K562 (cell line): ENCODE results near the gene CRADD. TPM values are rescaled to one million over a fixed set of nuclear protein-coding genes. Genes with fewer than 3 reads are reported as not detected.

Experiments used
- CC2D1A ChIP-seq: fragments of 450-650 bp; IDR thresholded peaks from 2 replicates; pipeline ENCODE4 v1.6.1; 2017; ENCODE audit warnings: mild to moderate bottlenecking
- ELF2 ChIP-seq: fragments of 250-450 bp; sonication (Bioruptor Pico); IDR thresholded peaks from 2 replicates; pipeline ENCODE4 v1.5.0; 2021; ENCODE audit warnings: mild to moderate bottlenecking
- ESRRA ChIP-seq: fragments of 450-650 bp; IDR thresholded peaks from 2 replicates; pipeline ENCODE4 v1.6.1; 2014; ENCODE audit warnings: low read depth, mild to moderate bottlenecking, moderate library complexity, borderline replicate concordance
- FOXA3 ChIP-seq, 2 experiments: fragments of 450-650 bp in 1 of 2; sonication (generic) in 1 of 2; formaldehyde crosslinking; IDR thresholded peaks in 1 of 2; conservative IDR thresholded peaks in 1 of 2; 2 replicates each; pipeline versions ENCODE4 v1.4.0 to v1.8.0; 2020 to 2022; ENCODE audit warnings: mild to moderate bottlenecking in 2 of 2, missing genetic modification reagents in 1 of 2
- NCOA1 ChIP-seq: fragments of 450-650 bp; IDR thresholded peaks from 2 replicates; pipeline ENCODE4 v1.6.1; 2016; ENCODE audit warnings: low read depth
- NCOA4 ChIP-seq: fragments of 450-650 bp; IDR thresholded peaks from 2 replicates; pipeline ENCODE4 v1.6.1; 2018; ENCODE audit warnings: mild to moderate bottlenecking; ENCODE audit not compliant: partially characterized antibody
- NR2F6 ChIP-seq: fragments of 450-650 bp; formaldehyde crosslinking; IDR thresholded peaks from 2 replicates; pipeline ENCODE4 v1.4.0; 2020; ENCODE audit warnings: mild to moderate bottlenecking
- SAFB2 ChIP-seq: fragments of 200-400 bp; formaldehyde crosslinking; IDR thresholded peaks from 2 replicates; pipeline ENCODE4 v1.6.1; 2018; ENCODE audit warnings: borderline replicate concordance, low read length, low read depth, moderate library complexity; ENCODE audit not compliant: severe bottlenecking
- SMARCA4 ChIP-seq: fragments of 450-650 bp; IDR thresholded peaks from 2 replicates; pipeline ENCODE4 v1.6.1; 2016
- TCFL5 ChIP-seq: fragments of 250-450 bp; sonication (Bioruptor Pico); conservative IDR thresholded peaks from 2 replicates; pipeline ENCODE4 v1.6.1; 2021; ENCODE audit warnings: mild to moderate bottlenecking, moderate library complexity, matching md5 sums
- TRIM24 ChIP-seq, 2 experiments: fragments of 450-650 bp; IDR thresholded peaks; 2 replicates each; pipeline ENCODE4 v1.6.1; 2016
- WHSC1 ChIP-seq: IDR thresholded peaks from one replicate; pipeline ENCODE4 v1.6.1; 2012; ENCODE audit warnings: low read length, control low read depth, inconsistent platforms
- ZSCAN32 ChIP-seq: fragments of 450-650 bp; formaldehyde crosslinking; IDR thresholded peaks from 2 replicates; pipeline ENCODE4 v1.4.0; 2020; ENCODE audit warnings: mild to moderate bottlenecking, moderate library complexity
- polyA plus RNA-seq, 8 experiments: library from polyadenylated mRNA; depleted of rRNA in 4 of 8; stranded (reverse) in 5 of 8; unstranded in 3 of 8; fragments of >200 nt; fragmentation: Nextera tagmentation in 2 of 8; fragmentation: Illumina TruSeq in 1 of 8; extraction: Ambion mirVana in 2 of 8; extraction: Trizol in 1 of 8; gene quantifications; 2 replicates each; pipeline versions ENCODE4 v1.2.1 to v1.2.3, GENCODE V29; 2011 to 2014; ENCODE audit warnings: inconsistent platforms in 1 of 8, missing spikeins in 1 of 8
- total RNA-seq, 7 experiments: library from RNA; depleted of rRNA in 6 of 7; stranded (reverse); fragments of >200 nt in 6 of 7; fragmentation: Illumina TruSeq in 2 of 7; extraction: Trizol in 2 of 7; gene quantifications; 2 replicates each; pipeline versions ENCODE4 v1.2.1 to v1.2.3, GENCODE V29; 2011 to 2021; ENCODE audit warnings: low replicate concordance in 1 of 7
- TF ChIP-seq, protein P1 (sequence below), 2 experiments: fragments of 450-650 bp in 1 of 2; sonication (generic) in 1 of 2; formaldehyde crosslinking in 1 of 2; IDR thresholded peaks in 1 of 2; conservative IDR thresholded peaks in 1 of 2; 2 replicates each; pipeline versions ENCODE4 v1.6.1 to v1.8.1; 2016 to 2023; ENCODE audit warnings: mild to moderate bottlenecking in 2 of 2, moderate library complexity in 2 of 2, inconsistent platforms in 1 of 2, missing genetic modification reagents in 1 of 2
- TF ChIP-seq, protein P2 (sequence below): fragments of 250-450 bp; sonication (Bioruptor Pico); IDR thresholded peaks from 2 replicates; pipeline ENCODE4 v1.9.0; 2021; ENCODE audit warnings: mild to moderate bottlenecking, inconsistent platforms
- TF ChIP-seq, protein P3 (sequence below): fragments of 250-450 bp; sonication (Bioruptor Pico); IDR thresholded peaks from 2 replicates; pipeline ENCODE4 v1.5.0; 2021; ENCODE audit warnings: mild to moderate bottlenecking, borderline replicate concordance
- TF ChIP-seq, protein P4 (sequence below), 2 experiments: fragments of 450-650 bp; IDR thresholded peaks; 2 replicates each; pipeline ENCODE4 v1.6.1; 2016
- TF ChIP-seq, protein P5 (sequence below), 3 experiments: IDR thresholded peaks in 2 of 3; conservative IDR thresholded peaks in 1 of 3; 2 replicates each; pipeline ENCODE4 v1.5.1; 2011 to 2012; ENCODE audit warnings: low read length in 3 of 3, mild to moderate bottlenecking in 3 of 3, control low read depth in 2 of 3, improper control_type of control experiment in 1 of 3, inconsistent platforms in 1 of 3, low read depth in 1 of 3, mixed read lengths in 1 of 3, moderate library complexity in 1 of 3; ENCODE audit not compliant: insufficient read depth in 2 of 3

CRADD gene
- total and polyA plus RNA-seq, 9 of the 15 experiments (the other 6 are each of a cell fraction or from before 2014, with no cell fraction given), result 20.5 to 41.1 (median 25.9) TPM

DNA sequence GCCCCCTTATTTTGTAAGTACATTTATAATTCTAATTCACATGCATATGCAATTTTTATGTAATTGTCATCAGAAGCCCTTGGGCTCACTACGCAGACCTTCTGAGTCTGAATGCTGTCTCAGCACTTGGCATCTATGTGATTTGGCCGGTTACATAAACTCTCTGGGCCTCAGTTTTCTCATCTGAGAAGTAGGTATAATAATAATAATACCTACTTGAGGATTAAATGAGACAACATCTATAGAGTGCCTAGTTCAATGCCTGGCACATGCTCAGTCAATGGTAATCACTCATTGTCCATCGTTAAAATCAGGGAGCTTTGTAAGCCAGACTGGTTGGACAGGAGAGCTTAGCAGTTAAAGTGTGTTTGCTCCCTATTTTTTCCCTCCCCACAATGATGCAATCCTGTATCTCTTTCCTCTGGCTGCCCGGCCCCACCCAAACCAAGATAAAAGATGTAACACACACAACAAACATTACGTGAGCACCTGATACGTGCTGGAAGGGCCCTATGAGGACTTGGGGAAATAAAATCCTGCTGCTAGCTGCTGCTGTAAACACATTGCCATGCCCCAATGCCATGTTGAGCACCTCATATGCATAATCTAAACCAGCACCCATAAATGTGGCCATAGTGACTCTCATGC is 235.0 kb downstream of the CRADD start (continued):
- TF ChIP-seq, protein P1, sequence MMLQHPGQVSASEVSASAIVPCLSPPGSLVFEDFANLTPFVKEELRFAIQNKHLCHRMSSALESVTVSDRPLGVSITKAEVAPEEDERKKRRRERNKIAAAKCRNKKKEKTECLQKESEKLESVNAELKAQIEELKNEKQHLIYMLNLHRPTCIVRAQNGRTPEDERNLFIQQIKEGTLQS (IDR thresholded peaks at IDR 0.05), result peak; percentile 98
- TF ChIP-seq, protein P1 (CRISPR knock-in tag; conservative IDR thresholded peaks at IDR 0.05), result no peak
- TF ChIP-seq, protein P2, sequence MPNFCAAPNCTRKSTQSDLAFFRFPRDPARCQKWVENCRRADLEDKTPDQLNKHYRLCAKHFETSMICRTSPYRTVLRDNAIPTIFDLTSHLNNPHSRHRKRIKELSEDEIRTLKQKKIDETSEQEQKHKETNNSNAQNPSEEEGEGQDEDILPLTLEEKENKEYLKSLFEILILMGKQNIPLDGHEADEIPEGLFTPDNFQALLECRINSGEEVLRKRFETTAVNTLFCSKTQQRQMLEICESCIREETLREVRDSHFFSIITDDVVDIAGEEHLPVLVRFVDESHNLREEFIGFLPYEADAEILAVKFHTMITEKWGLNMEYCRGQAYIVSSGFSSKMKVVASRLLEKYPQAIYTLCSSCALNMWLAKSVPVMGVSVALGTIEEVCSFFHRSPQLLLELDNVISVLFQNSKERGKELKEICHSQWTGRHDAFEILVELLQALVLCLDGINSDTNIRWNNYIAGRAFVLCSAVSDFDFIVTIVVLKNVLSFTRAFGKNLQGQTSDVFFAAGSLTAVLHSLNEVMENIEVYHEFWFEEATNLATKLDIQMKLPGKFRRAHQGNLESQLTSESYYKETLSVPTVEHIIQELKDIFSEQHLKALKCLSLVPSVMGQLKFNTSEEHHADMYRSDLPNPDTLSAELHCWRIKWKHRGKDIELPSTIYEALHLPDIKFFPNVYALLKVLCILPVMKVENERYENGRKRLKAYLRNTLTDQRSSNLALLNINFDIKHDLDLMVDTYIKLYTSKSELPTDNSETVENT, result no peak
- TF ChIP-seq ZSCAN32 (CRISPR knock-in tag) (peak; percentile 84), TCFL5 (CRISPR knock-in tag) (0 out of 2 replicates have a peak, but pooled peaks have one; percentile 29), NR2F6 (CRISPR knock-in tag) (no peak), SMARCA4 (peak; percentile 69; the same call in 1 of the 2 replicates), ELF2 (0 out of 2 replicates have a peak, but pooled peaks have one; percentile 24), FOXA3 (CRISPR knock-in tag; conservative IDR thresholded peaks at IDR 0.05 in 1 of 2, IDR thresholded peaks at IDR 0.05 in 1 of 2) (peak in 1 of 2 experiments; percentile 56; a peak in 1 of 4 replicates), TRIM24 (IDR thresholded peaks at IDR 0.05) (peak; percentile 64 to 88; a peak in 3 of 4 replicates), ESRRA (peak; percentile 14; the same call in 1 of the 2 replicates), WHSC1 (no peak), SAFB2 (no peak), NCOA1 (peak; percentile 17; the same call in 1 of the 2 replicates), CC2D1A (peak; percentile 47; the same call in 1 of the 2 replicates), NCOA4 (no peak)
- TF ChIP-seq, protein P3, sequence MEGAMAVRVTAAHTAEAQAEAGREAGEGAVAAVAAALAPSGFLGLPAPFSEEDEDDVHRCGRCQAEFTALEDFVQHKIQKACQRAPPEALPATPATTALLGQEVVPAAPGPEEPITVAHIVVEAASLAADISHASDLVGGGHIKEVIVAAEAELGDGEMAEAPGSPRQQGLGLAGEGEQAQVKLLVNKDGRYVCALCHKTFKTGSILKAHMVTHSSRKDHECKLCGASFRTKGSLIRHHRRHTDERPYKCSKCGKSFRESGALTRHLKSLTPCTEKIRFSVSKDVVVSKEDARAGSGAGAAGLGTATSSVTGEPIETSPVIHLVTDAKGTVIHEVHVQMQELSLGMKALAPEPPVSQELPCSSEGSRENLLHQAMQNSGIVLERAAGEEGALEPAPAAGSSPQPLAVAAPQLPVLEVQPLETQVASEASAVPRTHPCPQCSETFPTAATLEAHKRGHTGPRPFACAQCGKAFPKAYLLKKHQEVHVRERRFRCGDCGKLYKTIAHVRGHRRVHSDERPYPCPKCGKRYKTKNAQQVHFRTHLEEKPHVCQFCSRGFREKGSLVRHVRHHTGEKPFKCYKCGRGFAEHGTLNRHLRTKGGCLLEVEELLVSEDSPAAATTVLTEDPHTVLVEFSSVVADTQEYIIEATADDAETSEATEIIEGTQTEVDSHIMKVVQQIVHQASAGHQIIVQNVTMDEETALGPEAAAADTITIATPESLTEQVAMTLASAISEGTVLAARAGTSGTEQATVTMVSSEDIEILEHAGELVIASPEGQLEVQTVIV (CRISPR knock-in tag), result no peak
- TF ChIP-seq, protein P4, sequence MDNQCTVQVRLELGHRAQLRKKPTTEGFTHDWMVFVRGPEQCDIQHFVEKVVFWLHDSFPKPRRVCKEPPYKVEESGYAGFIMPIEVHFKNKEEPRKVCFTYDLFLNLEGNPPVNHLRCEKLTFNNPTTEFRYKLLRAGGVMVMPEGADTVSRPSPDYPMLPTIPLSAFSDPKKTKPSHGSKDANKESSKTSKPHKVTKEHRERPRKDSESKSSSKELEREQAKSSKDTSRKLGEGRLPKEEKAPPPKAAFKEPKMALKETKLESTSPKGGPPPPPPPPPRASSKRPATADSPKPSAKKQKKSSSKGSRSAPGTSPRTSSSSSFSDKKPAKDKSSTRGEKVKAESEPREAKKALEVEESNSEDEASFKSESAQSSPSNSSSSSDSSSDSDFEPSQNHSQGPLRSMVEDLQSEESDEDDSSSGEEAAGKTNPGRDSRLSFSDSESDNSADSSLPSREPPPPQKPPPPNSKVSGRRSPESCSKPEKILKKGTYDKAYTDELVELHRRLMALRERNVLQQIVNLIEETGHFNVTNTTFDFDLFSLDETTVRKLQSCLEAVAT (IDR thresholded peaks at IDR 0.05), result no peak
- TF ChIP-seq, protein P5, sequence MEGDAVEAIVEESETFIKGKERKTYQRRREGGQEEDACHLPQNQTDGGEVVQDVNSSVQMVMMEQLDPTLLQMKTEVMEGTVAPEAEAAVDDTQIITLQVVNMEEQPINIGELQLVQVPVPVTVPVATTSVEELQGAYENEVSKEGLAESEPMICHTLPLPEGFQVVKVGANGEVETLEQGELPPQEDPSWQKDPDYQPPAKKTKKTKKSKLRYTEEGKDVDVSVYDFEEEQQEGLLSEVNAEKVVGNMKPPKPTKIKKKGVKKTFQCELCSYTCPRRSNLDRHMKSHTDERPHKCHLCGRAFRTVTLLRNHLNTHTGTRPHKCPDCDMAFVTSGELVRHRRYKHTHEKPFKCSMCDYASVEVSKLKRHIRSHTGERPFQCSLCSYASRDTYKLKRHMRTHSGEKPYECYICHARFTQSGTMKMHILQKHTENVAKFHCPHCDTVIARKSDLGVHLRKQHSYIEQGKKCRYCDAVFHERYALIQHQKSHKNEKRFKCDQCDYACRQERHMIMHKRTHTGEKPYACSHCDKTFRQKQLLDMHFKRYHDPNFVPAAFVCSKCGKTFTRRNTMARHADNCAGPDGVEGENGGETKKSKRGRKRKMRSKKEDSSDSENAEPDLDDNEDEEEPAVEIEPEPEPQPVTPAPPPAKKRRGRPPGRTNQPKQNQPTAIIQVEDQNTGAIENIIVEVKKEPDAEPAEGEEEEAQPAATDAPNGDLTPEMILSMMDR (IDR thresholded peaks at IDR 0.05 in 2 of 3, conservative IDR thresholded peaks at IDR 0.05 in 1 of 3; ENCODE audit: insufficient read depth in 2 of 3, low read depth in 1 of 3, low read length in 3 of 3), result no peak
